ENCODE data around the gene HSD17B1. TPM values are rescaled to one million over a fixed set of nuclear protein-coding genes. Genes with fewer than 3 reads are reported as not detected.
A peak's percentile ranks its signal among the peaks of the same experiment; 100 is the strongest.

Gene HSD17B1
- total and polyA plus RNA-seq, 2 of the 13 experiments (the other 11 are each of a cell fraction or from before 2014, with no cell fraction given) = 0.54 to 0.93 TPM

- TF ChIP-seq AKNA (CRISPR knock-in tag; IDR thresholded peaks at IDR 0.05; ENCODE audit: borderline replicate concordance) (no peak), HMGXB4 (CRISPR knock-in tag; IDR thresholded peaks at IDR 0.05; ENCODE audit: borderline replicate concordance in 1 of 2, low read depth in 1 of 2) (no peak), POGZ (CRISPR knock-in tag; IDR thresholded peaks at IDR 0.05) (peak; percentile 55; the same call in 1 of the 2 replicates), ZBTB20 (CRISPR knock-in tag; IDR thresholded peaks at IDR 0.05; ENCODE audit: borderline replicate concordance, low read depth) (no peak), ZSCAN9 (CRISPR knock-in tag; IDR thresholded peaks at IDR 0.05; ENCODE audit: borderline replicate concordance) (no peak), ZNF451 (CRISPR knock-in tag; IDR thresholded peaks at IDR 0.05) (no peak), HOXD1 (CRISPR knock-in tag; IDR thresholded peaks at IDR 0.05) (no peak), POLR2AphosphoS2 (IDR thresholded peaks at IDR 0.05; ENCODE audit: low read depth, low read length) (no peak), ERF (CRISPR knock-in tag; IDR thresholded peaks at IDR 0.05) (0 out of 2 replicates have a peak, but pooled peaks have one; percentile 20), ZC3H13 (CRISPR knock-in tag; IDR thresholded peaks at IDR 0.05) (no peak), ZMYM4 (CRISPR knock-in tag; IDR thresholded peaks at IDR 0.05) (peak; percentile 59), ZNF253 (CRISPR knock-in tag; IDR thresholded peaks at IDR 0.05; ENCODE audit: borderline replicate concordance) (no peak), TMF1 (CRISPR knock-in tag; IDR thresholded peaks at IDR 0.05; ENCODE audit: low read depth) (no peak), KAT7 (CRISPR knock-in tag; IDR thresholded peaks at IDR 0.05; ENCODE audit: borderline replicate concordance) (no peak)
- TF ChIP-seq, protein P1, sequence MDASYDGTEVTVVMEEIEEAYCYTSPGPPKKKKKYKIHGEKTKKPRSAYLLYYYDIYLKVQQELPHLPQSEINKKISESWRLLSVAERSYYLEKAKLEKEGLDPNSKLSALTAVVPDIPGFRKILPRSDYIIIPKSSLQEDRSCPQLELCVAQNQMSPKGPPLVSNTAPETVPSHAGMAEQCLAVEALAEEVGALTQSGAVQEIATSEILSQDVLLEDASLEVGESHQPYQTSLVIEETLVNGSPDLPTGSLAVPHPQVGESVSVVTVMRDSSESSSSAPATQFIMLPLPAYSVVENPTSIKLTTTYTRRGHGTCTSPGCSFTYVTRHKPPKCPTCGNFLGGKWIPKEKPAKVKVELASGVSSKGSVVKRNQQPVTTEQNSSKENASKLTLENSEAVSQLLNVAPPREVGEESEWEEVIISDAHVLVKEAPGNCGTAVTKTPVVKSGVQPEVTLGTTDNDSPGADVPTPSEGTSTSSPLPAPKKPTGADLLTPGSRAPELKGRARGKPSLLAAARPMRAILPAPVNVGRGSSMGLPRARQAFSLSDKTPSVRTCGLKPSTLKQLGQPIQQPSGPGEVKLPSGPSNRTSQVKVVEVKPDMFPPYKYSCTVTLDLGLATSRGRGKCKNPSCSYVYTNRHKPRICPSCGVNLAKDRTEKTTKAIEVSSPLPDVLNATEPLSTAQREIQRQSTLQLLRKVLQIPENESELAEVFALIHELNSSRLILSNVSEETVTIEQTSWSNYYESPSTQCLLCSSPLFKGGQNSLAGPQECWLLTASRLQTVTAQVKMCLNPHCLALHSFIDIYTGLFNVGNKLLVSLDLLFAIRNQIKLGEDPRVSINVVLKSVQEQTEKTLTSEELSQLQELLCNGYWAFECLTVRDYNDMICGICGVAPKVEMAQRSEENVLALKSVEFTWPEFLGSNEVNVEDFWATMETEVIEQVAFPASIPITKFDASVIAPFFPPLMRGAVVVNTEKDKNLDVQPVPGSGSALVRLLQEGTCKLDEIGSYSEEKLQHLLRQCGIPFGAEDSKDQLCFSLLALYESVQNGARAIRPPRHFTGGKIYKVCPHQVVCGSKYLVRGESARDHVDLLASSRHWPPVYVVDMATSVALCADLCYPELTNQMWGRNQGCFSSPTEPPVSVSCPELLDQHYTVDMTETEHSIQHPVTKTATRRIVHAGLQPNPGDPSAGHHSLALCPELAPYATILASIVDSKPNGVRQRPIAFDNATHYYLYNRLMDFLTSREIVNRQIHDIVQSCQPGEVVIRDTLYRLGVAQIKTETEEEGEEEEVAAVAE (CRISPR knock-in tag; IDR thresholded peaks at IDR 0.05; ENCODE audit: borderline replicate concordance) = no peak
- TF ChIP-seq, protein P2, sequence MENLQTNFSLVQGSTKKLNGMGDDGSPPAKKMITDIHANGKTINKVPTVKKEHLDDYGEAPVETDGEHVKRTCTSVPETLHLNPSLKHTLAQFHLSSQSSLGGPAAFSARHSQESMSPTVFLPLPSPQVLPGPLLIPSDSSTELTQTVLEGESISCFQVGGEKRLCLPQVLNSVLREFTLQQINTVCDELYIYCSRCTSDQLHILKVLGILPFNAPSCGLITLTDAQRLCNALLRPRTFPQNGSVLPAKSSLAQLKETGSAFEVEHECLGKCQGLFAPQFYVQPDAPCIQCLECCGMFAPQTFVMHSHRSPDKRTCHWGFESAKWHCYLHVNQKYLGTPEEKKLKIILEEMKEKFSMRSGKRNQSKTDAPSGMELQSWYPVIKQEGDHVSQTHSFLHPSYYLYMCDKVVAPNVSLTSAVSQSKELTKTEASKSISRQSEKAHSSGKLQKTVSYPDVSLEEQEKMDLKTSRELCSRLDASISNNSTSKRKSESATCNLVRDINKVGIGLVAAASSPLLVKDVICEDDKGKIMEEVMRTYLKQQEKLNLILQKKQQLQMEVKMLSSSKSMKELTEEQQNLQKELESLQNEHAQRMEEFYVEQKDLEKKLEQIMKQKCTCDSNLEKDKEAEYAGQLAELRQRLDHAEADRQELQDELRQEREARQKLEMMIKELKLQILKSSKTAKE (CRISPR knock-in tag; IDR thresholded peaks at IDR 0.05; ENCODE audit: borderline replicate concordance) = peak; percentile 56; the same call in 1 of the 2 replicates
Measured at GRCh38 chr17:42522263-42522790, 30.4 kb upstream of the HSD17B1 start (continued).
